GM21360 (cell line): Measurements from ENCODE around the gene LRRC4C.
A peak's percentile ranks its signal among the peaks of the same experiment; 100 is the strongest.

ENCODE experiments used
- ATAC-seq: cut with Tn5 transposase; IDR thresholded peaks from one replicate; pipeline ENCODE4 v1.9.1; 2021; ENCODE audit warnings: mild to moderate bottlenecking, moderate library complexity; ENCODE audit not compliant: unreplicated experiment

The LRRC4C gene

DNA sequence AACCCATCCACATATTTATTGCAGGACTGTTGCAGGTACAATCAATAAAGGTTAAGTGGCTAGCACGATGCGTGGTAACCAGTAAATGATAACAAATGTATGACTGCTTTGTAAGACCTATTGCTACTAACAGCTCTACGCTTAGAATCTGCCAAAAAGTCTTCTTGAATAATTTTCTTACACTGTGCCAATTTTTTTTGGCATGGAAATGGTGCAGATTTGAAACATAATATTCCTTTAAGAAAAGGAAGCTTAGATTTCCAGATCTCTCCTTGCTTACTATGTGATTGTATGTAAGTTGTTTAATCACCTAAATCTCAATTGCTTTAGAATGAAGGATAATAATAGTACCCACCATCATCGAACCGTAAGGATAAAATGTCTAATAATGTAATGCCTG is 192.0 kb downstream of the LRRC4C start:
- no peak for ATAC-seq

DNA sequence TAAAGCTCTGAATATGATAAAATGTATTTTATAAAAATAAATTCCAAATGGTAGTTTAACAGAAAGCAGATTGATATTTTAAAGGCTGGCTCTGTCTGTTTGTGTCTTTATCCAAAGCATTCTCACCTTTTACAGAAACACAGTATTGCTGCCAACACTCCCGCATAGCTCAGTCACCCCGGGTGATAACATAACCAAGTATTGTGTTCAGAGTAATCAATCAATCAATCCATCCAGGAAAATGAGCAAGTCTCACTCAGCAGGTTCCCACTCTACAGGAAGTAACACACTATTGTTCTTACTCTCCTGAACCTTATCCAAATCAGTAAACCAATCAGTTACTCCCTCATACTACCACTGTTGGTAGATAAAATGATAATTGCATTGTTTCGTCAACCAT is 203.4 kb downstream of the LRRC4C start:
- no peak for ATAC-seq

- no peak for ATAC-seq
Measured at GRCh38 chr11:41254966-41255365, 204.5 kb downstream of the LRRC4C start.

DNA sequence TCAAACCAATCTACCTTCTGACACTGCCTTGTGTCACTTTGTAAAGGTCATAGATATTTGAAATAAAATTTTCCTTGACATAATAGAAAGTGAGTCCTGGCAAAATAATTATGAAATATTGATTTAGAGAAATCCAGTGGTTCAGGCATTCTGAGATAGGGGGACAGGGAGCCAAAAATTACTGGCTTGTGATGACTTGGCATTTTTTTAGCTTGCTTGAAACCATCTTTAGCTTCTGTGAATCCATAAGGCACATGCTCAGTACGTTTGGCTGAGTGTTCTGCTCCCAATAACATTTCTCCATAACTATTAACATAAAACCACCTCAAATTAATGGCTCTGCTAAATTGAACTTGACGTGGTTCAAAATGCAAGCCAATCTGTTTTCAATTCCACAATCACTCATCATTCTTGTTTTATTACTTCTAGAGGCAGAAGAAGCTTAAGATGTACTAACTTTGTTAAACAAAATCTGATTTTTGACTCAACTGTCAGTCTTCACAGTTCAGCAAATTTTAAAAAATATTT is 209.0 kb downstream of the LRRC4C start:
- no peak for ATAC-seq

DNA sequence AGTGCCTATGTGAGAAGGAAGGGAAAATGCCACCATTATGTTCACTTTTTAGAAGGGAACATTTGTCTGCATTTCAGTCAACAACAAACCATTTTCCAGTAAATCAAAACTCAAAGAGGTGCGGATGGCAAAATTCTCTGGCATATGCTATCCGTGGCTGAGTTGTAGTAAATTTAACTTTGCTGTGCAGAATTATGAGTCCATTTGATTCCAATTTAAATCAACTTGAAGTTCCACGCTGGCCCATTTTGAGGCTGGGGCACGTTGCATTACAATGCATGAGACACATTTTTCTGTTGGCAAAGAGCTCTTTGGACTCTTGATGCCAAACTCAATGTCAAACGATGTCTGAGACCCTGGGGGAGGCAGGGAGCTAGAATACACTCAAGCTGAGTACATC is 211.8 kb downstream of the LRRC4C start:
- no peak for ATAC-seq

- no peak for ATAC-seq
Measured at GRCh38 chr11:41246399-41246745, 213.1 kb downstream of the LRRC4C start.

DNA sequence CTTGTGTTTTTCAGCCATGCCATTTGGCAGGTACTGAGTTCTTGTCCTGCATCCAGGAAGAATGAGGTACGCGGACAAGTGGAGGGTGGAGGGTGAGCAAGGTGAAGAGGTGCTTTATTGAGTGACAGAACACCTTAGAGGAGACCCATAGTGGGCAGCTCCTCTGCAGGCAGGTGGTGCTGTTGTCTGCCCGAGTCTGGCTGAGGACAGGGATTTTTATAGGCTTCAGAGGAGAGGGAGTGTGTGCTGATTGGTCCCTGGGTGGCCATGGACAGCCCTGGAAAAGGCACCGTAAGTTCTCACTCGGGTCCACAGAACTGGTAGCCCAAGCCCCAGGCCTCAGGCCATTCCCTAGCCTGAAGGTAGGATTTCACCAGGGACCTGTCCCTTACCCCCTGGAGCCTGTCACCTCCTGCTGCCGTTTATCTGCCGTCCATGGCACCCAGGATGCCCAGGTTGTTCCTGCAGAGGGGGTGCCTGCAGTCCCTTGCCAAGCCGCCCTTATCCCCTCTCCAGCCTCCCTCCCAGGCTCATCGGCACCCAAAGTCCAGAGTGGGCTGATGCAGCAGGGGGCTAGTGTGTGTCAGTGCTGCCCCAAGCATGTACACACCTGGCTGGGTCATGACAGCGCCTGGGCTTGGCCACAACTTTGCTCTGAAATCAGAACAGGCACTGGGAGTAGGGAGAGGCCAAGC is 213.6 kb downstream of the LRRC4C start:
- ATAC-seq, result no peak

- no peak for ATAC-seq
Measured at GRCh38 chr11:41245184-41245583, 214.3 kb downstream of the LRRC4C start.

DNA sequence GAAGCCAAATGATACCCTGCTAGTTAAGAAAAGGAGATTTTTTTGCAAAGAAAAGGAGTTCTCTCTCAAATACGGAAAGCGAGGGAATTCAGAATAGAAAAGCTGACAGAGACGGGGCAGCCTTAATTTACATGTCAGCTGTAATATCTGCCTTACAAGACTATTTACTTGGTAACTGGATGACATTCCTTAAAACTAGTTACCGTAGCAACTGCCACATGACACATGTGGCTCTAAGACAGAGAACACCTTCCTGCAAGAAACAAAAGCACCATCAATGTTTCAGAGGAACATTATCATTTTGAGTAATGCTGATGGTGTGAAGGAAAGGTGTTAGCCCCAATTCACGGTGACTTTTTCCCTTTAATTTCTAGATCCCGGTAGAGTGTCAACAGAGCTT is 222.1 kb downstream of the LRRC4C start:
- no peak for ATAC-seq

DNA sequence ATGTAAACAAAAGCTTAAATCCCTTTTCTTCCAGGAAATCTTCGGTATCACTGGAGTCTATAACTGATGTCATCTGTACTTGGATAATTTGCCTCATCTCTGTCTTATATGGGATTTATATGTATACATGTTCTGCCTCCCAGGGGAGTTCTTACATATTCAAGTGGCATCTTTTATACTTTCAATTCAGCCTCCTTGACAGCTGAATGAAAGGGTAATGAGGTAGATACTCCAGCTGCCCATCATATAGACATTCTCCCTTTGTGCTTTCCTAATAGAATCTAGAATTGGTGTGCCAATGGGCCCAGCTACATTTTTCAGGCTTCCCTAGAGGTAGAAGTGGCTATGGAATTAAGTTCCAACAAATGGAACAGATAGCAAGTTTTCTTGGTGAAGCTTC is 223.8 kb downstream of the LRRC4C start:
- no peak for ATAC-seq

- ATAC-seq, result no peak
Measured at GRCh38 chr11:41225856-41226633, 233.4 kb downstream of the LRRC4C start.

DNA sequence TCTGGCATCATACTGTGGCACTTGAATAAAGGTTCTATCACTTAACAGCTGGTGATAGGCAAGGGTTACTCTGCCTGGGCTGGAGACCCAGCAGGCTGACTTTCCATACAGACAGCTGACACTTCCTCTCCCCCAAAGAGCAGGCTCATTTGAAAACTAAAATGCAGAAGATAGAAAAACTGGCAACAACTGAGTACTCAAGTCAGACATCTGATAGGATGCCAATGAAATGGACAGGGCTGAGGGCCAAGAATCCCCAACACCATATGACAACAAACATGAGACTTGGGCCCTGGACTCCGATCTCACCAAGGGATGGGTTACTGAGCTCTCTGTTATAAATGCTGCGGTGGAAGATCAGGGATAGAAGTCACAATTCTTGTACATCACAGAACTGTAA is 237.2 kb downstream of the LRRC4C start:
- ATAC-seq, result no peak

DNA sequence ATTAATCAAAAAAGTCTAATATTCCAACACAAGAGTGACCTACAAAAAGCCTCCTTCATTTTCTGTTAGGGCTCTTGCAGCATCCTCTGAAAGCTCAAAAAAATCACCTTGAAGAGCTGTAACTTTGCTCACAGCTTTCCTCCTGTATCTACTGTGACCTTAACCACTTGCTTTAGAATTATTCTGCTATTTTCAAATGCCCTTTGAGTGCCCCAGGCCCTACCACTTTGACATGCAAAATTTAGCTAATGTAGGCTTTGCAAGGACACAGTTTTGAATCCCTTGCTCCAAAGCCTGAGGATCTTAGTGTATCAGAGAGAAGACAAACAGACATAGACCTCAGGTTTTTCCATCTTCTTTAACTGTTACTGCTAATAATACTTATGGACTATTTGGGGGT is 253.1 kb downstream of the LRRC4C start:
- no peak for ATAC-seq

DNA sequence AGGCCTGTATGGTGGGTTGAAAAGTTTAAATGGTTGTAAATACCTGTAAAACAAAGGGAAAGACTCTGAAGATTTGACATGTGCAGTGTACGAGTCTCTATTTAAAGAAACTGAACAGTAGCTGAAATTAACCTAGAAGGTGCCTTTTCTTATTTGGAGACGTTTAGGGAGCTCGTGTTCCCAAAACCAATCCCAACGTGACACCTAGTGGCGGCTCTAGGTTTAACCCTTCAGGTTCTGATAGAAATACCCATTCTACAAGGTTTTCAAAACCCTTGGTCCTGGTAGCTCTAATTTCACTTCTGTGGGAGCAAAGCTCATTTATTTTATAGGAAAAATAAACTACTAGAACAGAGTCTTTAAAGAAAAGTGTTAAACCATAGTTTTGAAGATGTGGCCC is 258.3 kb downstream of the LRRC4C start:
- ATAC-seq, result peak; percentile 72

- no peak for ATAC-seq
Measured at GRCh38 chr11:41190437-41191082, 268.9 kb downstream of the LRRC4C start.

- ATAC-seq, result no peak
Measured at GRCh38 chr11:41189701-41190436, 269.6 kb downstream of the LRRC4C start.

DNA sequence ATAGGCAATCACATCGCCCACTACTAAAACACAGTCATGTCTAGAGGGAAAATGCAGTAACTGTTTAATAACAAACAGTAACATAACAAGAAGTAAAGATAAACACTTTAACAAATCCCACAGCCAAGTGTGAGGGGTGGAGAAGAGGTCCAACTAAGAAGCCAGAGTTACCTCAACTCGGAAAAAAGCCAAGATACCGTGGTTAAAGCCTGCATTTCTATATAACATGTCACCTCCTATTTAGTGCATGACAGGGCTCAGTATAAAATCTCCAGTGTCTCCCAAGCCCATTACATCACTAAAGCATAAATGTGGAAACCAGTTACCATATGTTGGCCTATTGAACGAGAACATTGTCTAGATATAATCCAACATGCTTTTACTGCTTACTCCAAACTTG is 281.7 kb downstream of the LRRC4C start:
- ATAC-seq, result no peak

- ATAC-seq, result no peak
Measured at GRCh38 chr11:41175304-41175972, 284.0 kb downstream of the LRRC4C start.

- ATAC-seq, result no peak
Measured at GRCh38 chr11:41146326-41146725, 313.1 kb downstream of the LRRC4C start.

GRCh38 chr11:41145420-41145819 is 314.0 kb downstream of the LRRC4C start:
- no peak for ATAC-seq

DNA sequence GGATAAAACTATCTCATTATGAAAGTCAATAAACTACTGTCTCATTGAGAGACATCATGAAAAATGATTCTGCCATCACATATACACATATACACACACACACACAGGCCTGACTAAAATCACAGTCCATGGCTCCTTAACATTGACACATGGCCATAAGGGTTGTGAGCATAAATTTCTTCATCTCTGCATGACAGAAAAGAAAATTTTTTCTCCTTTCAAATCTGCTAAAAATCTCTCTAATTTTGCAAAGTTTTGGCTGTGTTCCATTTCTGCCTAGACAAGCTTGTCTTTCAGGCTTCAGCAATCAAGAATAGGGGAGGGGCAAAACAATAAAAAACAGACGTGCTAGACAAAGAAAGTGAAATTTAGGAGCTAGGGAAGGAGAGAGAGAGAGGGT is 324.5 kb downstream of the LRRC4C start:
- ATAC-seq, result no peak
